IMR-90 (cell line): ENCODE results near the gene FAM78B. TPM values are rescaled to one million over a fixed set of nuclear protein-coding genes. Genes with fewer than 3 reads are reported as not detected.
A peak's percentile ranks its signal among the peaks of the same experiment; 100 is the strongest.

Experiments
- ATAC-seq: fragments of 200-7000 bp; cut with Tn5 transposase; 2 replicates; pipeline ENCODE4 v1.9.1; 2020; ENCODE audit warnings: low read depth, mild to moderate bottlenecking, moderate library complexity
- BruUV-seq: library from RNA; stranded (reverse); fragments of 400-500 nt; replicated peaks from 2 replicates; lab custom pipeline; 2021; lab: Mats Ljungman, UMichigan
- CTCF ChIA-PET: fragments of 300-600 bp; formaldehyde crosslinking; extraction: SDS; loops from one replicate; lab custom pipeline; 2021; ENCODE audit warnings: antibody characterized with exemption; lab: Yijun Ruan, JAX
- POLR2A ChIA-PET: fragments of 300-600 bp; sonication (Branson Sonifier 250); formaldehyde crosslinking; loops from one replicate; lab custom pipeline; 2022; ENCODE audit warnings: antibody characterized with exemption; ENCODE audit not compliant: unreplicated experiment; lab: Charles Lee
- DNase-seq: peaks from one replicate; pipeline ENCODE4 v3.0.0; 2013
- H2AFZ ChIP-seq: replicated peaks from 2 replicates; pipeline ENCODE3; 2013; ENCODE audit warnings: low read length, mild to moderate bottlenecking; ENCODE audit not compliant: poor library complexity
- H2AK5ac ChIP-seq: 2 replicates; pipeline ENCODE4 v1.6.1; 2013; ENCODE audit warnings: low read depth, low read length, inconsistent platforms
- H2AK9ac ChIP-seq: replicated peaks from 2 replicates; pipeline ENCODE3; 2013; ENCODE audit warnings: mild to moderate bottlenecking, low read depth, low read length, moderate library complexity; ENCODE audit not compliant: poor library complexity
- H2BK120ac ChIP-seq: 2 replicates; pipeline ENCODE4 v1.6.1; 2013; ENCODE audit warnings: low read depth, low read length, inconsistent platforms
- H2BK15ac ChIP-seq: 3 replicates; pipeline ENCODE4 v1.6.1; 2013; ENCODE audit warnings: low read depth, low read length, inconsistent platforms
- H2BK20ac ChIP-seq: 2 replicates; pipeline ENCODE4 v1.6.1; 2013; ENCODE audit warnings: low read depth, mild to moderate bottlenecking, inconsistent platforms, low read length, moderate library complexity
- H2BK5ac ChIP-seq: 2 replicates; pipeline ENCODE4 v1.6.1; 2013; ENCODE audit warnings: mild to moderate bottlenecking, low read depth, low read length, inconsistent platforms; ENCODE audit not compliant: poor library complexity, severe bottlenecking
- H3K14ac ChIP-seq: replicated peaks from 2 replicates; pipeline ENCODE4 v1.6.1; 2013; ENCODE audit warnings: low read depth, low read length, inconsistent platforms
- H3K18ac ChIP-seq: 2 replicates; pipeline ENCODE4 v1.6.1; 2013; ENCODE audit warnings: low read depth, low read length, control low read depth
- H3K23ac ChIP-seq: 2 replicates; pipeline ENCODE4 v1.6.1; 2013; ENCODE audit warnings: low read depth, low read length, inconsistent platforms
- H3K27ac ChIP-seq: 2 replicates; pipeline ENCODE4 v1.5.1; 2013; ENCODE audit warnings: mild to moderate bottlenecking, control low read depth, low read length; ENCODE audit not compliant: insufficient read depth
- H3K27me3 ChIP-seq: 2 replicates; pipeline ENCODE4 v1.6.1; 2013; ENCODE audit warnings: low read length; ENCODE audit not compliant: control insufficient read depth, insufficient read depth
- H3K36me3 ChIP-seq: 2 replicates; pipeline ENCODE4 v1.6.1; 2013; ENCODE audit warnings: low read length, mixed read lengths; ENCODE audit not compliant: control insufficient read depth, insufficient read depth
- H3K4ac ChIP-seq: 2 replicates; pipeline ENCODE4 v1.6.1; 2013; ENCODE audit warnings: low read depth, low read length, inconsistent platforms
- H3K4me1 ChIP-seq: 2 replicates; pipeline ENCODE4 v1.6.1; 2013; ENCODE audit warnings: low read length, mixed read lengths; ENCODE audit not compliant: control insufficient read depth, insufficient read depth
- H3K4me2 ChIP-seq: 2 replicates; pipeline ENCODE4 v1.6.1; 2013; ENCODE audit warnings: low read depth, mild to moderate bottlenecking, control low read depth, low read length, moderate library complexity
- H3K4me3 ChIP-seq: 2 replicates; pipeline ENCODE4 v1.5.1; 2013; ENCODE audit warnings: low read depth, mild to moderate bottlenecking, control low read depth, low read length, moderate library complexity; ENCODE audit not compliant: insufficient read depth
- H3K56ac ChIP-seq: 2 replicates; pipeline ENCODE4 v1.6.1; 2013; ENCODE audit warnings: low read length, inconsistent platforms; ENCODE audit not compliant: insufficient read depth; ENCODE audit errors: extremely low read depth
- H3K79me1 ChIP-seq, 2 experiments: 2 replicates each; pipeline ENCODE4 v1.6.1; 2013; ENCODE audit warnings: low read length in 2 of 2, inconsistent platforms in 1 of 2, low read depth in 1 of 2
- H3K9ac ChIP-seq: 2 replicates; pipeline ENCODE4 v1.6.1; 2013; ENCODE audit warnings: low read depth, low read length, control low read depth
- H3K9me1 ChIP-seq: 2 replicates; pipeline ENCODE4 v1.6.1; 2013; ENCODE audit warnings: low read length, inconsistent platforms; ENCODE audit not compliant: insufficient read depth
- H3K9me3 ChIP-seq: 2 replicates; pipeline ENCODE4 v1.6.1; 2013; ENCODE audit warnings: low read length; ENCODE audit not compliant: control insufficient read depth, insufficient read depth
- H4K20me1 ChIP-seq: 2 replicates; pipeline ENCODE4 v1.6.1; 2013; ENCODE audit warnings: low read length, inconsistent platforms; ENCODE audit not compliant: insufficient read depth
- H4K5ac ChIP-seq: 2 replicates; pipeline ENCODE4 v1.6.1; 2013; ENCODE audit warnings: mild to moderate bottlenecking, low read depth, low read length, control low read depth
- H4K8ac ChIP-seq, 2 experiments: 2 replicates each; pipeline ENCODE4 v1.6.1; 2013; ENCODE audit warnings: low read depth in 2 of 2, low read length in 2 of 2, control low read depth in 1 of 2, inconsistent platforms in 1 of 2
- H4K91ac ChIP-seq: 2 replicates; pipeline ENCODE4 v1.6.1; 2013; ENCODE audit warnings: low read depth, low read length, inconsistent platforms; ENCODE audit not compliant: insufficient read depth
- CEBPB ChIP-seq: IDR thresholded peaks from 2 replicates; pipeline ENCODE4 v1.6.1; 2012; ENCODE audit warnings: low read depth, low read length, improper control_type of control experiment
- CHD1 ChIP-seq: IDR thresholded peaks from 2 replicates; pipeline ENCODE4 v1.6.1; 2012; ENCODE audit warnings: low read depth, low read length, improper control_type of control experiment
- WGBS, 2 experiments: methylation state at CpG; one replicate each; pipeline versions ENCODE4 v1.1.5 to v1.1.7; 2013; ENCODE audit warnings: missing lambda C conversion rate in 2 of 2; ENCODE audit not compliant: insufficient read length in 1 of 2; ENCODE audit errors: extremely low coverage in 2 of 2; 5-methylcytosine and 5-hydroxymethylcytosine counted together
- dilution Hi-C: fragments of 300-500 bp; cut with HindIII; formaldehyde crosslinking; loops from one replicate; pipeline ENCODE4 v1.14.3; 2018; ENCODE audit warnings: low sequenced_read_pairs; ENCODE audit not compliant: unreplicated experiment
- in situ Hi-C: fragments of 300-500 bp; cut with MboI; formaldehyde crosslinking; loops from 3 replicates; pipeline ENCODE4 v1.14.3; 2019; ENCODE audit warnings: low sequenced_read_pairs, inconsistent platforms, mixed read lengths
- intact Hi-C: fragments of 100-400 bp; cut with micrococcal nuclease; formaldehyde crosslinking; loops from 2 replicates; pipeline ENCODE4 v1.10.0; 2022
- polyA plus RNA-seq, 3 experiments: library from polyadenylated mRNA; depleted of rRNA; stranded (reverse); fragments of >200 nt; gene quantifications; 2 replicates each; pipeline ENCODE4 v1.2.3, GENCODE V29; 2012; ENCODE audit warnings: low replicate concordance in 1 of 3
- total RNA-seq: library from RNA; depleted of rRNA; stranded (reverse); fragments of >200 nt; gene quantifications from 2 replicates; pipeline ENCODE4 v1.2.3, GENCODE V29; 2012

FAM78B gene
- total and polyA plus RNA-seq, 2 of the 4 experiments (the other 2 are of a cell fraction) = under 0.01 to 0.12 TPM

- H3K18ac ChIP-seq = no peak overlapping the region
- no peak overlapping the region for H3K4me3 ChIP-seq
- H3K27me3 ChIP-seq = no peaks in the 10 kb centered on the region
- TF ChIP-seq CHD1 = no peak
- peak; percentile 76 for TF ChIP-seq CEBPB
- DNase-seq (no peak), ATAC-seq (no peak)
- H3K79me1 ChIP-seq = no peaks in the 10 kb centered on the region
- H4K20me1 ChIP-seq = no peaks in the 10 kb centered on the region
- dilution Hi-C loops (no loop called here), in situ Hi-C loops (no loop called here), intact Hi-C loops (no loop called here)
- WGBS, 2 experiments = 77% methylated on average over 3 of the region's 5 CpGs; no CpG with 5 or more reads in 1 of the 2 experiments
- no peak overlapping the region for H4K8ac ChIP-seq
- no peak overlapping the region for H3K23ac ChIP-seq
- H3K14ac ChIP-seq = no peak overlapping the region
- H3K27ac ChIP-seq = no peak overlapping the region
- H3K4me2 ChIP-seq = no peak overlapping the region
- H2BK5ac ChIP-seq = no peak overlapping the region
- H2BK120ac ChIP-seq = no peak overlapping the region
- no peak overlapping the region for H2AK9ac ChIP-seq
- no peak overlapping the region for H2BK20ac ChIP-seq
- H4K91ac ChIP-seq = no peak overlapping the region
- no TSS peak for BruUV-seq
- POLR2A ChIA-PET = no interaction called here
- CTCF ChIA-PET = no interaction called here
- H3K9me1 ChIP-seq = no peaks in the 10 kb centered on the region
- no peaks in the 10 kb centered on the region for H3K36me3 ChIP-seq
- H2AK5ac ChIP-seq = no peak overlapping the region
- H3K4me1 ChIP-seq = no peaks in the 10 kb centered on the region
- no peak overlapping the region for H2BK15ac ChIP-seq
- H4K5ac ChIP-seq = no peak overlapping the region
- H3K56ac ChIP-seq = no peak overlapping the region
- H2AFZ ChIP-seq = no peak overlapping the region
- no peak overlapping the region for H3K4ac ChIP-seq
- H3K9me3 ChIP-seq = peaks cover 4% of the 10 kb centered on the region
- H3K9ac ChIP-seq = no peak overlapping the region
These were observed 15.0 kb downstream of the FAM78B start for GRCh38 chr1:166151804-166152203.
